ENCODE data around the gene PNLDC1.
"Not testable (repeated sequence)": the region's sequence is repeated elsewhere in the genome, so short reads cannot be mapped to it uniquely, and the experiment has no call there.

The PNLDC1 gene

DNA sequence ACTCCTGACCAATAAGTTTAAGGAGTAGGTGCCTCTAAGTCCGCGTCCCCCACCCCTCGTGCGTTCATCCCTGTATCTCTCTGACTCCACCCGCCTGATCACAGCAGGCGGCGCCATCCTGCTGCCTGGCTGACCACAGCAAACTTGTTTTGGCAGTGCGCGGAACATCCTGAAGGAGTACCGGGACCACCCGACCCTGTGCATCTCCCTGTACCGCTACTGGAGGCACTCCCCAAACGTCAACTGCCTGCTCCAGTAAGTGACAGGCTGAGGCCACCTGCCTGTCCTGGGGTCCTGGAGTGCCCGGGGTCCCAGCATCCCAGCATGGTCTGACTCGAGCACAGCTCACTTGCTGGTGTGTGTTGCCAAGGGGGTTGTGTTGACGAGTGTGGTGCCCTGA lies 19.0 kb downstream of the PNLDC1 start:
- TF ChIP-seq, protein P1, sequence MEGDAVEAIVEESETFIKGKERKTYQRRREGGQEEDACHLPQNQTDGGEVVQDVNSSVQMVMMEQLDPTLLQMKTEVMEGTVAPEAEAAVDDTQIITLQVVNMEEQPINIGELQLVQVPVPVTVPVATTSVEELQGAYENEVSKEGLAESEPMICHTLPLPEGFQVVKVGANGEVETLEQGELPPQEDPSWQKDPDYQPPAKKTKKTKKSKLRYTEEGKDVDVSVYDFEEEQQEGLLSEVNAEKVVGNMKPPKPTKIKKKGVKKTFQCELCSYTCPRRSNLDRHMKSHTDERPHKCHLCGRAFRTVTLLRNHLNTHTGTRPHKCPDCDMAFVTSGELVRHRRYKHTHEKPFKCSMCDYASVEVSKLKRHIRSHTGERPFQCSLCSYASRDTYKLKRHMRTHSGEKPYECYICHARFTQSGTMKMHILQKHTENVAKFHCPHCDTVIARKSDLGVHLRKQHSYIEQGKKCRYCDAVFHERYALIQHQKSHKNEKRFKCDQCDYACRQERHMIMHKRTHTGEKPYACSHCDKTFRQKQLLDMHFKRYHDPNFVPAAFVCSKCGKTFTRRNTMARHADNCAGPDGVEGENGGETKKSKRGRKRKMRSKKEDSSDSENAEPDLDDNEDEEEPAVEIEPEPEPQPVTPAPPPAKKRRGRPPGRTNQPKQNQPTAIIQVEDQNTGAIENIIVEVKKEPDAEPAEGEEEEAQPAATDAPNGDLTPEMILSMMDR (IDR thresholded peaks at IDR 0.05; ENCODE audit: borderline replicate concordance, control extremely low read depth, extremely low read depth, insufficient read depth, missing control alignments) = no peak

DNA sequence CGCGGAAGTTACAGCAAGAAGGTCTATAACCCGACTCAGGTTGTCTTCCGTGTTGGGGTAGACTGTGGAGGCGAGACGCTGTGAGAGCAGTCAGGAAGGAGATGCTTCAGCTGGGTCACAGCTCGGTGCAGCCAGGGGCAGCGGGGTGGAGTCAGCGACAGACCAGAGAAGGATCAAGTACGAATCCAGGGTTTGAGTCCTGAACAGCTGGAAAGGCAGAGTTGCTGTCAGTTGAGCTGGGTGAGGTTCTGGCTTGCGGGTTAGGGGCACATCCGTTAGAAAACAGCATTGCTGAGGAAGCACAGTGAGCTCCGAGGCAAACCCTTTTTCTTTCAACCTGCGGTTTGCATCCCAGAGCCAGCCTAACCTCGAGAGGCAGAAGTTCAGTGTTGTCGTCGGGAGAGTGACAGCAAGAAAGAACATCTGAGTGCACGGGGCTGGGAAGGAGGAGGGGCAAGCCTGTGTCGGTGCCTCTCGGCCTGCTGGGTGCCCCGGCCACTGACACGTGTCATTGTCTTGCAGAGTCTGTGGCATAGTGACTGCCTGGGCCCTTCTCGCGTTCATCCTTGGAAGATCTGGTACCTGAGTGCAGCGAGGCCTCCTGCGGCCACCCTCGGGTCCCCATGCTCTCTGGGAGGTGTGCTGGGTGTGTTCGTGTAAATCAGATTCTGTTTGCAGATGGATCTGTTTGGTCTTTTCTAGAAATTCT lies 20.0 kb downstream of the PNLDC1 start:
- TF ChIP-seq, protein P1 (IDR thresholded peaks at IDR 0.05; ENCODE audit: borderline replicate concordance, control extremely low read depth, extremely low read depth, insufficient read depth, missing control alignments) = no peak
- DNase-seq (ENCODE audit: low spot score) = peak; percentile 56
- in situ Hi-C loops (cut with MboI; ENCODE audit: low sequenced_read_pairs, unreplicated experiment) = no loop called here

More for the DNA sequence above, 19.0 kb downstream of the PNLDC1 start:
- in situ Hi-C loops (cut with MboI; ENCODE audit: low sequenced_read_pairs, unreplicated experiment) = no loop called here
- DNase-seq (ENCODE audit: low spot score) = no peak

DNA sequence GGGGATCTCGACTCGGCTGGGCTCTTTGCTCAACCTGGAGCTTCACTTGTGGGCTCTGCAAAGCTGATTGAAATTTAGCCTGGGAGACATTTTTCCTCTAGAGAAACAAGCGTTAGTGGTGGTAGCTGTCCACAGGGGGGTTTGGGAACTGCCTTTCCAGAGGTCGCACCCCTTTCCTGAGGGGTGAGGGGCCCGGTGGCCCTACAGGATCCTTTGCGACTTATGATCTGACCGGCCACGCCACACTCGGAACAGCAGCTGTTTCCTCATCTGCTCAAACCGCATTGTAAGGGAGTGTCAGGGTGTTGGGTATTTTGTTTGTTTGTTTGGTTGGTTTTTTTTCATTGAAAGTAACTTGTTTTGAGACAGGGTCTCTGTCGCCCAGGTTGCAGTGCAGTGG lies 21.0 kb downstream of the PNLDC1 start:
- TF ChIP-seq, protein P1 (IDR thresholded peaks at IDR 0.05; ENCODE audit: borderline replicate concordance, control extremely low read depth, extremely low read depth, insufficient read depth, missing control alignments) = no peak
- in situ Hi-C loops (cut with MboI; ENCODE audit: low sequenced_read_pairs, unreplicated experiment) = no loop called here
- DNase-seq (ENCODE audit: low spot score) = no peak

DNA sequence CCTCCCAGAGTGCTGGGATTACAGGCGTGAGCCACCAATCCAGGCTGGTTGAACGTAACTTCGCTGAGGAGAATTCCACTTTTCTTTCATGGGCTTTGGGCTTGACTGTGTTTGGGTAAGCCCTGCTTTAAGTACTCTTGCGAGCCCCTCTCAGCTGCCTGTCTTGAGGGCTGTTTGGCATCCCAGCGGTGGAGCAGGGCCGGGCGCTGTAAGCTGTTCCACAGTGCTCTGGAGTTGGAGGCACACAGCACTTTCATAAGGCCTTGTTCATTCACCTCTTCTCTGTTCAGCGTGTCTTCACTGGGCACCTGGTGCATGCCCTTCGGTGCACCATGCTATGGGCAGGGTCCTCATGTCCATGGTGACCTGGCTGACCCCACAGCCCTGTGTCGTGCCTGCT lies 21.6 kb downstream of the PNLDC1 start:
- TF ChIP-seq, protein P1 (IDR thresholded peaks at IDR 0.05; ENCODE audit: borderline replicate concordance, control extremely low read depth, extremely low read depth, insufficient read depth, missing control alignments) = no peak
- in situ Hi-C loops (cut with MboI; ENCODE audit: low sequenced_read_pairs, unreplicated experiment) = no loop called here
- no peak for DNase-seq (ENCODE audit: low spot score)

DNA sequence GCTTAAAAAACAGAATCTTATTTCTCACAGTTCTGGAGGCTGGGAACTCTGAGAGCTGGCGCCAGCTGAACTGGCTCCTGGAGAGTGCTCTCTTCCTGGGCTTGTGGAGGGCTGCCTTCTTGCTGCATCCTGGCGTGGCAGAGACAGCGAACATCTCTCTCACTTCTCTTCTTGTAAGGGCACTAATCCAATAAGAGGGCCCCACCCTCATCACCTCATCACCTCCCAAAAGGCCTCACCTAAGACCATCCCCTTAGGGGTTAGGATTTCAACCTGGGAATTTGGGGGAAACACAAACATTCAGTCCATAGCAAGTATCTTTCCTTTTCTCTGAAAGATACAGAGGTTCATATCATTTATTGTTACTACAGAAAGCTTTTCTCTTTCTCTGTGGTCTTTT lies 23.9 kb downstream of the PNLDC1 start:
- DNase-seq (ENCODE audit: low spot score) = no peak
- in situ Hi-C loops (cut with MboI; ENCODE audit: low sequenced_read_pairs, unreplicated experiment) = no loop called here
- TF ChIP-seq, protein P1 (IDR thresholded peaks at IDR 0.05; ENCODE audit: borderline replicate concordance, control extremely low read depth, extremely low read depth, insufficient read depth, missing control alignments) = no peak

DNA sequence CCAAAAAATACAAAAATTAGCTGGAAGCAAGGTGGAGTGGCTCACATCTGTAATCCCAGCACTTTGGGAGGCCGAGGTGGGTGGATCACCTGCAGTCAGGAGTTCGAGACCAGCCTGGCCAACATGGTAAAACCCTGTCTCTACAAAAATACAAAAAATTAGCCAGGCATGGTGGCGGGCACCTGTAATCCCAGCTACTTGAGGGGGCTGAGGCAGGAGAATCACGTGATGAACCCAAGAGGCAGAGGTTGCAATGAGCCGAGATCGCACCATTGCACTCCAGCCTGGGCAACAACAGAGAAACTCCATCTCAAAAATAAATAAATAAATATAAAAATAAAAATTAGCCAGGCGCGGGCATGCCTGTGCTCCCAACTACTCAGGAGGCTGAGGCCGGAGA lies 24.6 kb downstream of the PNLDC1 start:
- in situ Hi-C loops (cut with MboI; ENCODE audit: low sequenced_read_pairs, unreplicated experiment) = not testable (repeated sequence)

DNA sequence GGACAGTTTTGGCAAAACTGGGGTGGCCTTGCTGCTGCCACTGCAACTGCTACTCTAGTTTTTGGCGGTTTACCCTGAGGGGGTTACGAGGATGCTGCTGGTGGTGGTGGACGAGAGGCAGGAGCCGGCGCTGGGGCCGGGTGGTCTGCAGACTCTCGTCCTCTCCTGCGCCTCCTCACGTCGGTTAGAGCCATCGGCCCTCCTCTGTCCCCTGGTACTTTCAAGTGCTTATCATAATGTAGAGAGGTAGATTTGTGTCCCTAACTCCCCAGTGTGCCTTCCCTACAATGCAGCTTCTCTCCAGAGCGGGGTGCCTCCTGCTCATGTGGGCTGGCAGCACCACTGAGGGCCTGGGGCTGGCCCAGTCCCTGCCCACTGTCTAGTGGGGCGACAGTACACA lies 25.9 kb downstream of the PNLDC1 start:
- no peak for DNase-seq (ENCODE audit: low spot score)
- in situ Hi-C loops (cut with MboI; ENCODE audit: low sequenced_read_pairs, unreplicated experiment) = no loop called here
- TF ChIP-seq, protein P1 (IDR thresholded peaks at IDR 0.05; ENCODE audit: borderline replicate concordance, control extremely low read depth, extremely low read depth, insufficient read depth, missing control alignments) = no peak

More for the DNA sequence above, 24.6 kb downstream of the PNLDC1 start:
- not testable (repeated sequence) for DNase-seq (ENCODE audit: low spot score)
